HG02798 (cell line): Measurements from ENCODE around the gene TUBB1.
"Not testable (repeated sequence)": the region's sequence is repeated elsewhere in the genome, so short reads cannot be mapped to it uniquely, and the experiment has no call there.

Experiments used
- ATAC-seq: cut with Tn5 transposase; IDR thresholded peaks from one replicate; pipeline ENCODE4 v1.9.1; 2021; ENCODE audit warnings: mild to moderate bottlenecking; ENCODE audit not compliant: unreplicated experiment, poor library complexity

TUBB1 gene

DNA sequence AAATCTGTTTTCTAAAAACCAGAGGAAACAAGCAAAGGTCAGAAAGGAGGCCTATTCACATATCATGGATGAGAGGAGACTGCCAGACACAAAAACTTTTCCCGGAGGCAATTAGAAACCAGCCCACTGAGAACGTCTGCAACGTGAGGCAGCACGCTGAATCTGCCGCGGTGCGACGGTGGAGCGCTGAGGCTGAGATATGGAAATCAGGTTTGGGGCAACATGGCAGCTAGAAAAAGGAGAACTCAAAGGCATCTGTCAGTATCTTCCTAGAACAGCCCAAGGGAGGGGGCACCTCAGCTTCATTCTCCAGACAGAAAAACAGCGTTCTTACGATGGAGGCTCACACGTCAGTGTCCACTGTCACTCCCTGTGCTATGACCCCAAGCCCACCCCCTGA is 18.2 kb downstream of the TUBB1 start:
- ATAC-seq = no peak

DNA sequence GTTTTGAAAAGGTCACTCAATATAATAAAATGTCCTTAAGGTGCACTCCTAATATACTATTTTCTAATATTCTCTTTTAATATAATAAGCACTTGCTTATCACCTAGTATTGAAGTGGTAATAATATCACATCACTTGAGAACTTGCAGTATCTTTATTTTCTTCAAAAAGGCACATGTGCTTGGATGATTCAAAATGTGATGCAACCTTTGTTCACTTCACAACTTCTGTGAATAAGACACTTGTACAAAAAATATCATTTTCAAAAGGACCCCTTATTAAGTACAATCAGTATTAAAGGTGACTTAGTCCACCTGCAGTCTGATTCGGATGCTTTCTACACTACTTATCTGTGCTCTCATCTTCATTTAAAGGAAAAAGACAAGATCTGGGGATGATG is 20.0 kb downstream of the TUBB1 start:
- ATAC-seq = no peak

DNA sequence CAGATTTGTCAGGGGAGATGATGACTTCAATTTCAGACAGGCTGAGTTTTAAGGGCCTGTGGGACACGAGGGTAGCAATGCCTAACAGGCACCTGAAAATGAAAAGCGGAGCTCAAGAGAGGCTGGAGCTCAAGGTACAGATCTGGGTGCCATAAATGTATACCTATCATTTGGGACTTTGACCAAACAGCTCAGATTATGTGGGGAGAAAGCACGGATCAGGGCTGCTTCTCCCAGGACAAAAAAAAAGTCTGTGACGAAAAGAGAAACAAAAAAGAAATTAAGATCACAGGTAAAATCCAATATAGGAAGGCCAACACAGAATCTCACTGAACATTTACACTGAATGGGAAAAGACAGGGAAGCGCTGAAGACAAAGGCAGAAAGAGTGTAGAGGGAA is 21.4 kb downstream of the TUBB1 start:
- ATAC-seq = no peak

DNA sequence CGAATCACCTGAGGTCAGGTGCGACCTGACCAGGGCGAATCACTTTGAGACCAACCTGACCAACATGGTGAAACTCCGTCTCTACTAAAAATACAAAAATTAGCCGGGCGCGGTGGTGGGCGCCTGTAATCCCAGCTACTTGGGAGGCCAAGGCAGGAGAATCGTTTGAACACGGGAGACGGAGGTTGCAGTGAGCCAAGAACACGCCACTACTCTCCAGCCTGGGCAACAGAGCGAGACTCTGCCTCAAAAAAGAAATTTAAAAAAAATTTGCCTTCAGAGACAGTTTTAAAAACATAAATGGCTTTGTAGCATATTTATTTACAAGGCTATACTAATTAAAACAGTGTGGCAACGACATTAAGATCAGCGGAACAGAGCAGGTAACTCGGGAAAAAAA is 22.3 kb downstream of the TUBB1 start:
- not testable (repeated sequence) for ATAC-seq

DNA sequence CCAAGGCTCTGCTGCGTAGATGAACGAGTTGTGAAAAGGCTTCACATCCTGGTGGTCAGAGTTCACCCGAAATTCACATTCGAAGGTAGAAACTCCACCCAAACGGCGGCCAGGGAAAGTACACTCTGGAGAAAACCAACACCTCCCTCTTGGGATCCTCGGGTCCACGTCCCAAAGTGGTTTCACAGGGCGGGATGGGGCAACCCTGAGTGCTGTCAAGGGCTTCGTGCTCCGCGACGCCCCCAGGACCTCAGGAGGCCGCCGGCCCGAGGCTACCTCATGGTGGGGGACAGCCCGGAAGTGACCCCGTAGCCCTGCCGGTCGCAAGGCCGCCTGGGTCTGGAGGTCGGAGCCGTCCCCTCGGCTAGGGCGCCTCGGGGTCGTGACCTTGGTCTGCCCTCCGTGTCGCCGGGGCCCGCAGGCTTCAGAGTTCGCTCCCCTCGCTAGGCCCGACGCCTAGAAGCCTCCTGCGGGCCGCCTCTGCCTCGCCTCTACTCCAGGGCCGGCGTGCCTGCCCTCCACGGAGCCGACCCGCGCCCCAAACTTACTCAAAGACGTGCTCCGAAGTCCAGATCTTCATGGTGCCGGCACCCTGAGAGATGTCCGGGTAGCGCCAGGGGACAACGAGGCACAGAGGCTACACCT is 23.0 kb downstream of the TUBB1 start, which contains the start of gene PRELID3B:
Gene PRELID3B (minus strand): TSS at position 636 of the 645 bp plus-strand sequence. CDS start 56 bp downstream, at position 580.
- ATAC-seq = peak; percentile 33

DNA sequence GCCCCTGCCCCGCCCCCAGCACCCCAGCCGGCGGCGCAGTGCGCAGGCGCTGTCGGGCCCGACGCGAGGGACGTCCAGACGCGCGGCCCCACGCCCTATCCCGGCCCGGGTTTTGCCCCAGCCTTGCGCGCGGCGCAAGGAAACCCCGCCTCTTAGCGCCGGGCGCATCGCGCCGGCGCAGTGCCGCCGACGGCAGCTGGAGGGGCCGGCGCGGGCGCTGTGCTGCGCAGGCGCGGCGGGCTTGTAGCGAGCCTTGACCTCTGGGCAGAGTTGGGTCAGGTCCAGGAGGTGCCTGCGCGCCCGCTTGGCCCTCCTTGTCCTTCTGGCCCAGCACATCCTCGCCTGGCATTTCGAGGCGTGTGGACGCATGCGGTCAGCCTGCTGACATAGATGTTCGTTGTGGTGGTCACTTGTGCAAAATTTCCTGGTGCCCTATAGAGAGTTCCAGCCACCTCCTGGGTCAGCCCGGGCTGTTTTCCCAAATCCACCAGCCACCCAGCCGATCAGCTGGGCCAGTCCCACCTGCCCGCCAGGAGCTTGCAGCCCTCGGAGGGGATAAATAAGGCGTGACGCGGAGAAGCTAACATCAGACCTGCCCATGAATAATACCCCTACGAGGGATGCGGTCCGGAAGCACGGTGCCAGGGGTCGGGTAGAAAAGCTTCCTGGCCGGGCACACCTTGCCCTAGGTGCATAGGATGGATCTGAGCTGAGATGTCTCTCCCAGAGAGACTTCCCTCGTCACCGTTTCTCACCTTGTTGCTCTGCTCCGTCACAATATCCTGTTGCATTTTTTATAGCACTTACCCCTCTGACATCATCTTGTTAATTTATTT is 23.8 kb downstream of the TUBB1 start:
- peak; percentile 96 for ATAC-seq

DNA sequence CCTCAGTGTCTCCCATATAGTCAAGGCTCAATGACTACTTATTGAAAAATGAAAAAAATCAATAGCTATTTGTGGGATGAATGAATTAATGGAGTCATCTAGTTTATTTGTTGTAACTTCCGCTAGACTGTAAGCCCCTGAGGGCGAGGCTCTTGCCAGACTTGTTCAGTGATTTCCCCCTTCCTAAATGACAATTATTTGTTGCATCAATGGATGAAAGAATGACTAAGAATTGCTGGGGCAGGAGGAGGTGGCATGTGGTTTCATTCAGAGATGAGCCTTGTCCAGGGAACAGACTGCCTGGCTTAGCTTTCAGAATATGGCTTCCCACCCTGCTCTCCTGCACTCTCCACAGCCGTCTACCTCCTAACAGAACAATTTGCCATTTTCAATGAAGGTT is 24.5 kb downstream of the TUBB1 start:
- no peak for ATAC-seq

DNA sequence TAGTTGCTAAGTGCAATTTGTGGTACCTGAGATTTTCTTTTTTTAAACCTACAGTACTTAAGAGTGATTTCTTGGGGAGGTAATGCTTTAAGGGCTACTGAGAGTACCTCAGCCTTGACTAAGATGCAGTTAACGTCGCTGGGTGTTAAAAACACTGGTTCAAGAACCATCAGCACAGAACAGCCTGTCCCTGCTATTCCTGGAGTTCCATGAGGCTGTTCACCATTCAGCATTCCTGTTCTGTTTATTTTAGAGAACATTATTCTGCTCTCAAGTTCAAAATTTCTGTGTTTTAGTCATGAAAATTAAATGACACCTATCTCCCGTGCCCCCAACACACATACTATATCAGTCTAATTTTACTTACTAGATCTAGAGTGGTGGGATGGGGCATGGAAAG is 25.1 kb downstream of the TUBB1 start:
- ATAC-seq = no peak

DNA sequence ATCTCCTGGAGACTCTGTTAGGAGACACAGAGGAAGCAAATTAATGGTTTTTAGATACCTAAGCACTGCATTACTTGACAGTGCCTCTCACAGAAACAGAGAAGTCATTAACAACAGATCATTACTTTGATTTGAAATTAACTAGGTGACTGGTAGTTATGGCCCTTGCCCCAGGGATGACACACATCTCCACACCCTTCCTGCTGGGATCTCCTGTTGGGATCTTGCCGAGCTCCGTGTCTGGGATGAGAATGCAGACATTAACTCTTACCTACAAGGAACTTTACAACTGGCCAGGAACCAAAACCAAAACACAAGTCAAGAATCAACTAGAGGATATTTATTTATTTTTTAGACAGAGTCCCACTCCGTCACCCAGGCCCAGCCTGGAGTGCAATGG is 25.6 kb downstream of the TUBB1 start:
- ATAC-seq = no peak

DNA sequence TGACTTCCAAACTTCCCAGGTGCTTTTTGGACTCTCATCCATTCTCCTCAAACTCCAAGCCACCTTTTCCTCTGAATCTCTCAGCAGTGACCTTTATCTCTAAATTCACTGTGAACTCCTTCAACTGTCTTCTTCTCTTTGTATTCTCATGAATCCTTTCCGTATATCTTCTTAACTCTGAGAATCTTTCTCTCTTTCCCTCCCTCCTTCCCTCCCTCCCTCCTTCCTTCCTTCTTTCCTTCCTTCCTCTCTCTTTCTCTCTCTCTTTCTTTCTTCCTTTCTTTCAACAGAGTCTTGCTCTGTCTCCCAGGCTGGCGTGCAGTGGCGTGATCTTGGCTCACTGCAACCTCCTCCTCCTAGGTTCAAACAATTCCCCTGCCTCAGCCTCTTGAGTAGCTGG is 27.6 kb downstream of the TUBB1 start:
- ATAC-seq = no peak

DNA sequence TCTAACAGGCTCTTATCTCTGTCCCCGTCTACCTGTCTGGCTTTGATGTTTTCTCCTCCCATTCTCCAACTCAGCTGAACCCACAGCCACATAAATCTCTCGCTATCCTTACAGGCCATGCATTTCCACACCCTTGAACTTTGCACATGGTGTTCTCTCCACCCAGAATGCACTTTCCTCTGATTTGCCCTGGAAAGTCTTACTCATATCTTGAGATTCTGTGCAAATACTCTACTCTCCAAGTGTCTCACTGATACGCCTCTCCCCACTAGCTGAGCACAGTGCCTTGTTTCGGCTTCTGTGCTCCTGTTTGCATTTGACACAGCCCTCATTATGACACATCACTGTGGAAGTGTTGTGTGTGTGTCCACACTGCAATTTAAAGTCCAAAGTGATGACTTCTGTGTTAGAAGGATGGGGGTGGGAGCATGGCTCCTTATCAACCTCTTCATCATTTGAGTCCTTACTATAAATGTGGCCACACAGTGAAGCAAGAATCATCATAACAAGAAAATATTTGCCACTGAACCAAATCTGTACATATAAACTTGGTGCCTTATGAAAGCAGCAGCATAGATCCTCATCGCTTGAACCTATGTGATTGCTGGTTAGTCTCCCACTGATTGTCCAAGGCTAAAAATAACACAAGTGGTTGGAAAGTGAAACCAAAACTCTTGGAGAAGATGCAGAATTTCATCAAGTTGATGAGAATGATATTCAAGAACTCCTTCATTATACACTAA is 28.9 kb downstream of the TUBB1 start:
- no peak for ATAC-seq

DNA sequence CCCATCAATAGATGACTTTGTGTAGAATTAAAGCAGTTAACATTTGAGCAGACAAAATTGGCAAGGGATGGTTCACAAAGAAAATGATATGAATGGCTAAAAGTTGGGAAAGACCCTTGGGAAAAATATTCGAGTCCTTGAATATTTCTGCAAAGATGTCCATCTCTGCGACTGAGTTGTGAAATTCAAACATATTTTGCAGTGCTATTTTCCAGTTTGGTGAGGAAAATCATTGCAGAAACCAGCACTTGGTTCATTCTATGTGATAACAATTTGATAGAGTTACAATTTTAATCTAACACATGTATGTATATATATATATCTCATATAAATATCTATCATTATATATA is 29.4 kb downstream of the TUBB1 start:
- ATAC-seq = no peak

DNA sequence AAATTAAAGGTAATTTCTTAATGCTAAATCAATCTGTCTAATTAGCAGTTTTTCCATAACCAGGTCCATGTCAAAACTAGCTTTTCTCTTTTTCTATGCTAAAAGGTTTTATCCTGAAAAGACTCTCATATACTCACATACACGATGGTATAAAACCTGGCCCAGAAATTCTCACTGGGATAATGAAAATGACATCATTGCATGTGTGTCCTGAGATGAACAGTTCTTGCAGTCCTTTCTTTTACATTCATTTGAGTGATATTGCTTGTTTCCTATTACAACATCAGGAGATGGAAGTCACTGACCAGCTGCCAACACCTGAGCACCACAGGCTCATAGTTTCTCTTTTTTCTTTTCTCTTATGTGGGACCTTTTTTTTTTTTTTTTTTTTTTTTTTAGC is 31.2 kb downstream of the TUBB1 start:
- ATAC-seq = no peak

DNA sequence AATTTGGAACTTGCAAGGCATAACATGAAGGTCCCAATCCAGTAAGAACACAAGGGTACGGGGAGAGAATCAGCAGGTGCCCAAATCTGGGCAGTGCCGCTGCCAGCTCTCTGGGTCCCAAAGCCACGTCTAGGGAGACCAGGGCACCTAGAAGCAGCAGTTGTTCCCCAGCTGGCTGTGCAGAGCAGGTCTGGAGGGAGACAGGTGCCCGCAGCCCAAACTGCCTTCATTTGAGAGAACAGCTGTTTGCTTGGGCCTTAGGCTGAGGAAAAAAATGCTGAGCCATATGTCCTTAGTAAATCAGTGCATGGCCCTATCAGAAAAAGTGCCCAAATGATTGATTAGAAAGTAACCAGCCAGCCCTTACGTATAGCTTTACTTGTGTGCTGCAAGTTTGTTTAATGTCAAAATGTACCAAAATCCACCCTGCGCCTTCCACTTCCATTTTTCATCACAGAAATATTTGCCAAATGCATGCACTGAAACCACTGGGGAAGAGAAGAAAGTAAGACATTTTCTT is 32.5 kb downstream of the TUBB1 start:
- ATAC-seq = no peak

DNA sequence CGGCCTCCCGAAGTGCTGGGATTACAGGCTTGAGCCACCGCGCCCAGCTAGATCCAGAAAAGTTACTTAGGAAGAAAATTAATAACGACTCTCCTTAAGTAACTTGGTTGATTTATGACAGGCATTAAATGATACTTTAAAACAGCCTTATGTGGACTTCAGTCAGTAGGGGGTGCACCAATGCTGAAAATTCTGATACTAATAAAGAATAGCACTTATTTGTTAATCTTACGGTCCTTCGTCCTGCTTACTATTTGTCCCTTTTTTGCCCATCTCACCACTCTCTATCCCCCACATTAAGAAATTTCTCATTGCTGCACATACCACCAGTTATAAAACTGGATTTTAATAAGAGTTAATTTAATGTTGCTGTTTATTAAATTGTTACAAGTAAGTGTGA is 36.1 kb downstream of the TUBB1 start:
- ATAC-seq = no peak

DNA sequence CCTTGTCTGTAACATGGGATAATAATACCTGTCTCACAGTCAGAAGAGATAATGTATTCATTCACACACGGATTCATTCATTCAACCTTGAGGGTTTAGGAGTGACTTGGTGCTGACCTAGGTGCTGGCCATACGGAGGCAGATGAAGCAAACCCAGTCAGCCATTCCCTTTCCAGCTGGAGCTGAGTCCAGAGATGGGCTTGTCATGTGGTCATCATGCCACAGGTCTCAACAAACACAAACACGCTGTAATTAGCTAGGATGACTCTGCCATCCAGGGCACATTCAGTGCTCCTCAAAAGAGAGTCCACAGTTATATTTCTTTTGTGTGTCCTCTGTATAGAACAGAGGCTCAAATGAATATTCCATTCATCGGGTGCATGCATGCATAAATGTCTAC is 42.9 kb downstream of the TUBB1 start:
- ATAC-seq = no peak

DNA sequence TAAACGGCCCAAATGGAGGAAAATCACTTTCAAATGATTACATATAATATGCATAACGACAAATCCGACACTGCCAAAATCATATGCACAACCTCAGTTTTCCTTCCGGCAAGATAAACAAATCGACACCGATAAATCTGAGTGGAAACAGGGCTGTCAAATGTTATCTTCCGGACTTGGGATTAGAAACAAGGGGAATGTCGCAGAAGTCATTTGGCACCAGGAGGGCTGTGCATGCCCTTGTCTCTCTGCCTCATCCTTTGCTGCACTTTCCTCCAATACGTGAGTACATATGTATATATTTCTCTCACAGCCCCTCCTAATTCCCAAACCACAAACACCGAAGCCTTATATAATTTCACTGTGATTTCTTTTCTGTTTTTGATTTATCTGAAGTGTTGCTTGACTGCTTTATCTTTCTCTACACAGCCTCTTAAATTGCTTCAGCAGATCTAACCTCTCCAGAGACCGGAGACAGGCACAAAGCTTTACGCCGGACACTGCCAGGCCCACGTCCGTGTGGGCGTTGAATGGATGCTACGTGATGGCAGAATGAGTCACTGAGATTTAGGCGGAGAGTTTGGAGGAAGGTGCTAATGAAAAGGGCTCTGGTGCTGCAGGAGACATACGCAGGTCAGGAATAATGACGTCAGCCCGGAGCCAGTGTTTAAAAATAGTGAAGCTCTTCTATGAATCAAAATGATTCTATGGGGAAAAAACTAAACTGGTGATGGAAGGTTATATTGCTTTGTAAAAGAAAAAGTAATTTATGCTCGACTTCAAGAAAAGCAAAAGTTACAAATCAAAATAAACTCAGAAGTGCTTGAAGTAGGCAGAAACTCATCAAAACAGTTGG is 44.4 kb downstream of the TUBB1 start:
- no peak for ATAC-seq

DNA sequence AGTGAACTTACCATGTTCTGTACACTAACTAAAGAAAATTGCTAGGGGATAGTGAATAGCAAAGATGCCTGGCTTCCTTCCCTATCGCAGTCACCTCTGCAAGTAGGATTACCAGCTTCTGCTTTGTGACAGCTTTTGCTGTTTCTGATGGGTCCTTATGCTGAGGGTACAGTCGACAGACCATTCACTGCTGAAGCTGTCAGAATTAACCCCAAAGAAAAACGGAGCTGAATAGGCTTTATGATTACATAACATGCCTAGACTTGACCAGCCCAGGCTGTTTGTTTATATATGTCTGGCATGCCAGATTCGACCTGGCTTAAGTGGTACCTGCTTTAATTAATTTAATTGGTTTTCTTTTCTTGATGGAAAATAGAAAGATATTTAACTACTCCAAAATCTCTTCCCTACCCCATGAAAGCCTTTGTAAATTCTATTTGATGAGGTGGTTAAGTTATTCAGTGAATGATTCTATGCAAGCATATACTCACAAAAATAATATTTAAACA is 45.0 kb downstream of the TUBB1 start:
- no peak for ATAC-seq

DNA sequence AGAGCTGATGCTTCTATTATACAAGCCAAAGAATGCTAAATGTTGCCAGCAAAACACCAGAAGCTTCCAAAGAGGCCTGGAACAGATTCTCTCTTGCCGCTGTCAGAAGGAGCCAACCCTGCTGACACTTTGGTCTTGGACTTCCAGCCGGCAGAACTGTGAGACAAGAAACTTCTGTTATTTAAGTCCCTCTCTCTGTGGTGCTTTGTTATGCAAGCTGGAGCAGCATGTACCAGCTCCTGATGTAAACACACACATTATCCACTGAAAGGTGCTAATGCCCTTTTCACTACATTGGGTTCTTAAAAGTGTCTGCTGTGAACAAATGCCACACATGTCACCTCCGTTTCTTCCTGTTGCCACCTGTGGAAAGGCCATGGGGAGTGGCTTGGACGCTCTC is 49.3 kb downstream of the TUBB1 start:
- no peak for ATAC-seq

DNA sequence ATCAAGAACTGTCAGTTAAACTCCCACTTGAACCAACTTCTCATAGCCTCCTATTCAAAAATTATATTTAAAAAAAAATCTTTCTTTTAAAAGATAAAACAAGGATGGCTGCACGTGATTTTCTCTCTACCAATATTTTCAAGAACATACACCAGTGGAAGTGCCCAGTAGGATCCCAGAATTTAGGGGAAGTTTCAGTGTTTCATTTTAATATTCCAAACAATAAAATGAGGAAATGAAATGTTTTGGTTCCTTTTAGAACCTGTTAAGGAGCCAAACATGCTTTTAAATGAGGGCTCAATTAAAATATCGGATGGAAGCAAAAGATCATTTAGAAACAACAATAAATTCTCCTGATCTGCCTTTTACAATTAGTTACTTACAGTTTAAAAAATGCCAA is 49.8 kb downstream of the TUBB1 start:
- ATAC-seq = no peak
